IMR-90 (cell line): ENCODE results near the gene SPAAR.

Source experiments
- BHLHE40 ChIP-seq: fragments of 150-350 bp; IDR thresholded peaks from 2 replicates; pipeline ENCODE4 v1.6.1; 2016; ENCODE audit warnings: mild to moderate bottlenecking, low read depth, low read length
- CTCF ChIP-seq: conservative IDR thresholded peaks from 2 replicates; pipeline ENCODE4 v1.5.1; 2012; ENCODE audit warnings: mild to moderate bottlenecking, low read depth, low read length, improper control_type of control experiment
- FOS ChIP-seq: fragments of 150-350 bp; IDR thresholded peaks from 2 replicates; pipeline ENCODE4 v1.6.1; 2016; ENCODE audit warnings: low read depth, low read length
- MAFK ChIP-seq: IDR thresholded peaks from 2 replicates; pipeline ENCODE4 v1.6.1; 2012; ENCODE audit warnings: low read depth, low read length, improper control_type of control experiment
- MXI1 ChIP-seq: IDR thresholded peaks from 2 replicates; pipeline ENCODE4 v1.6.1; 2012; ENCODE audit warnings: low read depth, mild to moderate bottlenecking, low read length, moderate library complexity, borderline replicate concordance
- POLR2A ChIP-seq: IDR thresholded peaks from 2 replicates; pipeline ENCODE4 v1.6.1; 2012; ENCODE audit warnings: mild to moderate bottlenecking, low read depth, low read length
- RAD21 ChIP-seq: IDR thresholded peaks from 2 replicates; pipeline ENCODE4 v1.6.1; 2012; ENCODE audit warnings: low read length, improper control_type of control experiment
- RFX5 ChIP-seq: IDR thresholded peaks from 2 replicates; pipeline ENCODE4 v1.8.0; 2012; ENCODE audit warnings: low read depth, mild to moderate bottlenecking, low read length, moderate library complexity
- SMC3 ChIP-seq: fragments of 150-350 bp; IDR thresholded peaks from 2 replicates; pipeline ENCODE4 v1.6.1; 2016; ENCODE audit warnings: low read depth, mild to moderate bottlenecking, antibody characterized with exemption, low read length, moderate library complexity
- USF2 ChIP-seq: fragments of 150-350 bp; IDR thresholded peaks from 2 replicates; pipeline ENCODE4 v1.6.1; 2017; ENCODE audit warnings: mild to moderate bottlenecking, antibody characterized with exemption, low read length, low read depth

- no peak for TF ChIP-seq CTCF
- TF ChIP-seq USF2: no peak
- TF ChIP-seq POLR2A: no peak
- no peak for TF ChIP-seq MXI1
- TF ChIP-seq SMC3: no peak
- TF ChIP-seq RFX5: no peak
- no peak for TF ChIP-seq RAD21
- no peak for TF ChIP-seq FOS
- TF ChIP-seq MAFK: no peak
- no peak for TF ChIP-seq BHLHE40
Measured at GRCh38 chr9:35912791-35913400, 3.6 kb downstream of the SPAAR start.
